Measurements from ENCODE around the gene OSTN. TPM values are rescaled to one million over a fixed set of nuclear protein-coding genes. Genes with fewer than 3 reads are reported as not detected.

OSTN gene
- total and polyA plus RNA-seq, 2 of the 13 experiments (the other 11 are each of a cell fraction or from before 2014, with no cell fraction given) = not detected

DNA sequence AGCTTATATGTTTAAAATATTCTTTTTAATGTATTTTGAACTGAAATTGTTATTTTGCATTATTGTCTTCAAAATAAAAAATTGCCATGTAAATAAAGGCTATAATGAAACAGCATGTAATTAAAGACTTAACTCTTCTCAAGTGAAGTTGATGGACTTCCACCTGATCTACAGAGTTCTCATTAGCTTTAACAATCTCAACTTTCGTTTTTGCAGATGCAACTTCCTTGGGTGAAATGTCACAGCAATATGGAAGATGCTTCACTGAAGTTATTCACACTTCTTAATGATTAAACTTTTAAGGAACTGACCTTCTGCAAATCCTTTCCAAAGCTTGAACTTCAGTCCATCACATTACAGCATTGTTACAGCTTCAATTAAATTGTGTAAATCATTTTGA lies 63.6 kb downstream of the OSTN start:
- Histone ChIP-seq H3K4me3 (replicated peaks in 1 of 3; ENCODE audit: insufficient read depth in 1 of 3, low read depth in 2 of 3, low read length in 3 of 3) (no peak overlapping the region), H3K9ac (ENCODE audit: insufficient read depth, low read depth, low read length) (no peak overlapping the region), H3K27ac (ENCODE audit: extremely low read length, insufficient read depth, low read length) (no peak overlapping the region), H3K4me2 (ENCODE audit: low read depth, low read length) (no peak overlapping the region), H4K20me1 (ENCODE audit: insufficient read depth, low read length) (no peaks in the 10 kb centered on the region), H3K36me3 (replicated peaks in 1 of 2; ENCODE audit: control insufficient read depth in 1 of 2, insufficient read depth in 2 of 2, low read length in 2 of 2) (no peaks in the 10 kb centered on the region), H3K27me3 (ENCODE audit: control insufficient read depth in 1 of 2, insufficient read depth in 2 of 2, low read length in 2 of 2) (no peaks in the 10 kb centered on the region; a peak in 1 of 5 replicates), H2AFZ (ENCODE audit: low read length) (no peak overlapping the region), H3K9me3 (ENCODE audit: low read length) (no peaks in the 10 kb centered on the region), H3K4me1 (ENCODE audit: insufficient read depth, low read length) (no peaks in the 10 kb centered on the region), H3K79me2 (ENCODE audit: insufficient read depth, low read length) (no peaks in the 10 kb centered on the region)
- in situ Hi-C loops (cut with HindIII; ENCODE audit: extremely low pct_ligation_motif_present, low pct_unique_long_range_greater_than_20kb) = no loop called here
- BruUV-seq (replicated peaks) = no TSS peak
- DNase-seq (ENCODE audit: low spot score) (no peak), ATAC-seq (no peak), FAIRE-seq (no peak)
- ChIA-PET CTCF (ENCODE audit: low intra/inter-chr PET ratio, low total read pairs) (no interaction called here), POLR2A (no interaction called here)
- intact Hi-C loops (cut with micrococcal nuclease; ENCODE audit: unreplicated experiment) = no loop called here
- TF ChIP-seq, protein P1, sequence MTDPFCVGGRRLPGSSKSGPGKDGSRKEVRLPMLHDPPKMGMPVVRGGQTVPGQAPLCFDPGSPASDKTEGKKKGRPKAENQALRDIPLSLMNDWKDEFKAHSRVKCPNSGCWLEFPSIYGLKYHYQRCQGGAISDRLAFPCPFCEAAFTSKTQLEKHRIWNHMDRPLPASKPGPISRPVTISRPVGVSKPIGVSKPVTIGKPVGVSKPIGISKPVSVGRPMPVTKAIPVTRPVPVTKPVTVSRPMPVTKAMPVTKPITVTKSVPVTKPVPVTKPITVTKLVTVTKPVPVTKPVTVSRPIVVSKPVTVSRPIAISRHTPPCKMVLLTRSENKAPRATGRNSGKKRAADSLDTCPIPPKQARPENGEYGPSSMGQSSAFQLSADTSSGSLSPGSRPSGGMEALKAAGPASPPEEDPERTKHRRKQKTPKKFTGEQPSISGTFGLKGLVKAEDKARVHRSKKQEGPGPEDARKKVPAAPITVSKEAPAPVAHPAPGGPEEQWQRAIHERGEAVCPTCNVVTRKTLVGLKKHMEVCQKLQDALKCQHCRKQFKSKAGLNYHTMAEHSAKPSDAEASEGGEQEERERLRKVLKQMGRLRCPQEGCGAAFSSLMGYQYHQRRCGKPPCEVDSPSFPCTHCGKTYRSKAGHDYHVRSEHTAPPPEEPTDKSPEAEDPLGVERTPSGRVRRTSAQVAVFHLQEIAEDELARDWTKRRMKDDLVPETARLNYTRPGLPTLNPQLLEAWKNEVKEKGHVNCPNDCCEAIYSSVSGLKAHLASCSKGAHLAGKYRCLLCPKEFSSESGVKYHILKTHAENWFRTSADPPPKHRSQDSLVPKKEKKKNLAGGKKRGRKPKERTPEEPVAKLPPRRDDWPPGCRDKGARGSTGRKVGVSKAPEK (CRISPR knock-in tag; IDR thresholded peaks at IDR 0.05; ENCODE audit: borderline replicate concordance) = no peak
- TF ChIP-seq NFRKB (IDR thresholded peaks at IDR 0.05) = no peak
- TF ChIP-seq JUN (CRISPR knock-in tag; IDR thresholded peaks at IDR 0.05) = no peak
- TF ChIP-seq STAT5B (CRISPR knock-in tag; IDR thresholded peaks at IDR 0.05) = no peak
- TF ChIP-seq ZNF296 (CRISPR knock-in tag; conservative IDR thresholded peaks at IDR 0.05) = no peak
- TF ChIP-seq IKZF4 (CRISPR knock-in tag; IDR thresholded peaks at IDR 0.05; ENCODE audit: borderline replicate concordance, low read depth, not compliant biosample characterization) = no peak
- TF ChIP-seq MIER3 (CRISPR knock-in tag; IDR thresholded peaks at IDR 0.05; ENCODE audit: borderline replicate concordance) = no peak
- TF ChIP-seq ZNF839 (CRISPR knock-in tag; IDR thresholded peaks at IDR 0.05; ENCODE audit: borderline replicate concordance) = no peak
- TF ChIP-seq, protein P2, sequence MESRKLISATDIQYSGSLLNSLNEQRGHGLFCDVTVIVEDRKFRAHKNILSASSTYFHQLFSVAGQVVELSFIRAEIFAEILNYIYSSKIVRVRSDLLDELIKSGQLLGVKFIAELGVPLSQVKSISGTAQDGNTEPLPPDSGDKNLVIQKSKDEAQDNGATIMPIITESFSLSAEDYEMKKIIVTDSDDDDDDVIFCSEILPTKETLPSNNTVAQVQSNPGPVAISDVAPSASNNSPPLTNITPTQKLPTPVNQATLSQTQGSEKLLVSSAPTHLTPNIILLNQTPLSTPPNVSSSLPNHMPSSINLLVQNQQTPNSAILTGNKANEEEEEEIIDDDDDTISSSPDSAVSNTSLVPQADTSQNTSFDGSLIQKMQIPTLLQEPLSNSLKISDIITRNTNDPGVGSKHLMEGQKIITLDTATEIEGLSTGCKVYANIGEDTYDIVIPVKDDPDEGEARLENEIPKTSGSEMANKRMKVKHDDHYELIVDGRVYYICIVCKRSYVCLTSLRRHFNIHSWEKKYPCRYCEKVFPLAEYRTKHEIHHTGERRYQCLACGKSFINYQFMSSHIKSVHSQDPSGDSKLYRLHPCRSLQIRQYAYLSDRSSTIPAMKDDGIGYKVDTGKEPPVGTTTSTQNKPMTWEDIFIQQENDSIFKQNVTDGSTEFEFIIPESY (CRISPR knock-in tag; IDR thresholded peaks at IDR 0.05) = no peak
- TF ChIP-seq, protein P3, sequence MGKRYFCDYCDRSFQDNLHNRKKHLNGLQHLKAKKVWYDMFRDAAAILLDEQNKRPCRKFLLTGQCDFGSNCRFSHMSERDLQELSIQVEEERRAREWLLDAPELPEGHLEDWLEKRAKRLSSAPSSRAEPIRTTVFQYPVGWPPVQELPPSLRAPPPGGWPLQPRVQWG (CRISPR knock-in tag; IDR thresholded peaks at IDR 0.05; ENCODE audit: borderline replicate concordance, low read depth) = no peak
- TF ChIP-seq, protein P4, sequence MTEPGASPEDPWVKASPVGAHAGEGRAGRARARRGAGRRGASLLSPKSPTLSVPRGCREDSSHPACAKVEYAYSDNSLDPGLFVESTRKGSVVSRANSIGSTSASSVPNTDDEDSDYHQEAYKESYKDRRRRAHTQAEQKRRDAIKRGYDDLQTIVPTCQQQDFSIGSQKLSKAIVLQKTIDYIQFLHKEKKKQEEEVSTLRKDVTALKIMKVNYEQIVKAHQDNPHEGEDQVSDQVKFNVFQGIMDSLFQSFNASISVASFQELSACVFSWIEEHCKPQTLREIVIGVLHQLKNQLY (CRISPR knock-in tag; IDR thresholded peaks at IDR 0.05) = no peak
- TF ChIP-seq KLF15 (CRISPR knock-in tag; IDR thresholded peaks at IDR 0.05; ENCODE audit: borderline replicate concordance) = no peak
- no peak for TF ChIP-seq ZNF878 (CRISPR knock-in tag; IDR thresholded peaks at IDR 0.05)
- TF ChIP-seq THYN1 (CRISPR knock-in tag; IDR thresholded peaks at IDR 0.05; ENCODE audit: borderline replicate concordance, low read depth) = no peak
- no peak for TF ChIP-seq ZNF547 (CRISPR knock-in tag; IDR thresholded peaks at IDR 0.05)
- TF ChIP-seq SRF (IDR thresholded peaks at IDR 0.05; ENCODE audit: low read depth, low read length) = no peak
- 0% methylated on average over 1 of the region's 1 CpG for WGBS (ENCODE audit: low lambda C conversion rate)

All from HepG2 (cell line).